ENCODE results near the gene TFB1M.

The TFB1M gene

GRCh38 chr6:155276638-155277037, 37.6 kb downstream of the TFB1M start:
- no peak for DNase-seq (ENCODE audit: low read depth)
- no peak overlapping the region for H3K4me3 ChIP-seq (replicated peaks; ENCODE audit: low read depth, low read length)
- TF ChIP-seq CTCF (IDR thresholded peaks at IDR 0.05; ENCODE audit: low read length, missing control alignments): no peak

GRCh38 chr6:155275808-155276480, 38.3 kb downstream of the TFB1M start:
- no peak for TF ChIP-seq CTCF (IDR thresholded peaks at IDR 0.05; ENCODE audit: low read length, missing control alignments)
- DNase-seq (ENCODE audit: low read depth): peak; percentile 55
- H3K4me3 ChIP-seq (replicated peaks; ENCODE audit: low read depth, low read length): no peak overlapping the region

GRCh38 chr6:155274533-155274932, 39.8 kb downstream of the TFB1M start:
- H3K4me3 ChIP-seq (replicated peaks; ENCODE audit: low read depth, low read length): no peak overlapping the region
- DNase-seq (ENCODE audit: low read depth): peak; percentile 42
- TF ChIP-seq CTCF (IDR thresholded peaks at IDR 0.05; ENCODE audit: low read length, missing control alignments): no peak

GRCh38 chr6:155274106-155274505, 40.2 kb downstream of the TFB1M start:
- DNase-seq (ENCODE audit: low read depth): no peak

GRCh38 chr6:155273431-155273830, 40.9 kb downstream of the TFB1M start:
- DNase-seq (ENCODE audit: low read depth): peak; percentile 93
- no peak overlapping the region for H3K4me3 ChIP-seq (replicated peaks; ENCODE audit: low read depth, low read length)
- TF ChIP-seq CTCF (IDR thresholded peaks at IDR 0.05; ENCODE audit: low read length, missing control alignments): no peak

More at GRCh38 chr6:155274106-155274505, 40.2 kb downstream of the TFB1M start:
- H3K4me3 ChIP-seq (replicated peaks; ENCODE audit: low read depth, low read length): no peak overlapping the region
- TF ChIP-seq CTCF (IDR thresholded peaks at IDR 0.05; ENCODE audit: low read length, missing control alignments): no peak

GRCh38 chr6:155272353-155273232, 41.7 kb downstream of the TFB1M start:
- TF ChIP-seq CTCF (IDR thresholded peaks at IDR 0.05; ENCODE audit: low read length, missing control alignments): no peak
- no peak overlapping the region for H3K4me3 ChIP-seq (replicated peaks; ENCODE audit: low read depth, low read length)
- peak; percentile 16 for DNase-seq (ENCODE audit: low read depth)

Data from fibroblast of pulmonary artery (primary cell).